ENCODE results near the gene UNC5CL.

The UNC5CL gene

DNA sequence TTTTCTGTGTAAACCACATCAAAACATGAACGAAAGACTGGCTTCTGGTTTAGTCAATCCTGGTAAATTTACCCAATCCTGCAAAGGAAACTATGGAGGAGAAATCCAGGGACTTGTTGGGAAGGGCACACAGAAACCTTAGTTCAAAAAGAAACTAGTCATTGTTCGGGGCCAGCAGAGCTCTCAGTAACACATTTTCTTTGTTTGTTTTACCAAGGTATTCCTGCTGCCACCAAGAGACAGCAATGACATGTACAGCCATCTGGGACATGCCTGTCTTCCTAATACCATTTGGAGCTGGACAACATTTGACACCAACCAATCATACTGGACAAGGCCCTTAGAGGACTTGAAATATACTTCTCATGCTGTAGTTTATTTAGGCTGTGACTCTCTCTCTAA lies 24.9 kb upstream of the UNC5CL start:
- DNase-seq (ENCODE audit: low read depth), result no peak

DNA sequence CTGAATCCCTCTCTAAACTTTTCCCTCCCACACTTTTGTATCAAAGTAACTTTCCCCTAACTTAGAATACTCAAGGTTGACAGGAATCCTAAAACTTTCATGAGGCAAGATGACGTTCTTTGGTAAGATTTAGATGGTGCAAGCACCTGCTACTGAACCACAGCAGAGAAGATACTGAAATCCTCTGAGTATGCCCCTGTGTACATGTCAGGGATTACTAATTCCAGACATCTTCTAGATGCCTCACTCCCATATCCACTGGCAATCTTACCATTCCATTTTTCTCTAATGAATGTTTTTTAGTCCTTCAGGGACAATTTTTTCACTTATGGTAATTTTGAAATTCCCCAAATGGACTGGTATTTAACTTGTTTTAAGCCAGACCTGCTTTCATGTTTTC lies 23.0 kb upstream of the UNC5CL start:
- no peak for DNase-seq (ENCODE audit: low read depth)

DNA sequence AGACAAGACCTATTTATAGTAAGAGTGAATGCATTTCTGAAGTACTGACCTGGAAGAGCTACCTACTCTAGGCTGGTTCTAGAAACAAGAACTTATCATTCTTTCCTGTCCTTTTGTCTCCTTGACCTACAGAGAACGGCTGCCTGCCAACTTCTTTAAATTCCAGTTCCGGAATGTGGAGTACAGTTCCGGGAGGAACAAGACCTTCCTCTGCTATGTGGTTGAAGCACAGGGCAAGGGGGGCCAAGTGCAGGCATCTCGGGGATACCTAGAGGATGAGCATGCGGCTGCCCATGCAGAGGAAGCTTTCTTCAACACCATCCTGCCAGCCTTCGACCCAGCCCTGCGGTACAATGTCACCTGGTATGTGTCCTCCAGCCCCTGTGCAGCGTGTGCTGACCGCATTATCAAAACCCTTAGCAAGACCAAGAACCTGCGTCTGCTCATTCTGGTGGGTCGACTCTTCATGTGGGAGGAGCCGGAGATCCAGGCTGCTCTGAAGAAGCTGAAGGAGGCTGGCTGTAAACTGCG lies 22.2 kb upstream of the UNC5CL start:
- DNase-seq (ENCODE audit: low read depth), result no peak

DNA sequence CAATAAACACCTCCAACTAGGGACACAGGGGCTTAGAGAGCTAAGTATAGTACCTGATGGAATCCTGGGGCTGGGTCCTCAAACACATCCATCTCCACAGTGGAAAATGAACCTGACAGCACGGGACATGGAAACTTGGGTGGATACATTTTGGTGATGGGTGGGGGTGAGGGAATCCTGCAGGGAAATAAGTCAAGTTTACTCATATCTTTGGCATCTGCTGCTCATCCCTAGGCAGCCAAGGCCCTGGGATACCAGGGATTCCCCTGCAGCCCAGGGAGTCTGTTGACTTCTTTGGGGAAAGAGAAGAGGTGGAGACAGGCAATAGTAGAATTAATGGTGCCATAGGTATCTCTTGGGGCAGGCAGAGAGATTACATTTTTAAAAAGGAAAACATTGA lies 20.5 kb upstream of the UNC5CL start:
- no peak for DNase-seq (ENCODE audit: low read depth)

DNA sequence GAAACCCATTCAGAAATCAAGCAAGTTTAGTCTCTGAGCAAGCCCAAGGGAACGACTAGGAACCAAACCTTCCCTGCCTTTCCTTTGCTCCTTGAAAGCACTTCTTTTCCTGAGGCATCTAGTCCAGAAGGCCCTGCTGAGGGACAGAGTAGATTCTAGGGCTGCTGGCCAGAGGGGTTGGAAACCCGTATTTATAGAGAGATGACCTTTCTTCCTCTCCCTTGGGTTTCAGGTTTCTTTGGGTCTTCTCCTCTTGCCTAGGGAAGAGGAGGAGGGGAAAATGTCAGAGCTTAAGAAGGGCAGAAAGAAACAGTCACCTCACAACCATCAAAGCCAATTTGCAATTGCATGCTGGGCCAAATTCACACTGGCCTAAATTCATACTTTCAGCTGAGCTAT lies 19.8 kb upstream of the UNC5CL start:
- DNase-seq (ENCODE audit: low read depth), result no peak

DNA sequence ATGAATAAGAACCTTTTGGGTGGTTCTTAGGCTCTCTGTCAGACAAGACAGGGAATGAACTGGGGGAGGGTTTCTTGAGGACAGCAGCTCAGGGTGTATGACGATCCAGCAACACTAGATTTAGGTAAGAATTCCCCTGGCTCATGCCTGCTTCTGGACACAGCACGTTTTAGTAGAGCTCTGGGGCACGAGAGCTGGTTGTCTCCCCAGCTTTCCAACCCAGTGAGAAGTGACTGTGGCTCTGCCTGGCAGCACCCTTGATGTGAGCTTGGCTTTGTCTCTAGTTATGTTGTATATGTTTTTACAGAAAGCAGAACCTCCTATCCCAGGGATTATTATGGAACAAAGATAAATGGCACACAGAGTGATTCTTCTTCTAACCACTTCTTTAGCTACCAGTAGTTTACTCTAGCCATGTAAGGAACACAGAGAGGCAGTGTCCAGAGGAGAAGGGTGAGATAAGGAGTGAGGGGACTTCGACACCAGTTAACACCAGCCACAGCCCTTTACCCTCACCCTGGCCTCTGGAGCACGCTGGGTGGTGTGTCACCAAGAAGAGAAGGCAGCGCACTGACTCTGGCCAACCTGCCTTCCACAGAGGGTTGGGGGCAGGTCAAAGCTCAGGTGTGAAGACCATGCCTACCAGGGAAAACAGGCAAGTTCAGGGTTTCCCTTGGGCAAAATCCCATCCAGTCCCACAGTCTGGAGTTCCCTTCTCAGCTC lies 17.9 kb upstream of the UNC5CL start:
- DNase-seq (ENCODE audit: low read depth), result no peak

DNA sequence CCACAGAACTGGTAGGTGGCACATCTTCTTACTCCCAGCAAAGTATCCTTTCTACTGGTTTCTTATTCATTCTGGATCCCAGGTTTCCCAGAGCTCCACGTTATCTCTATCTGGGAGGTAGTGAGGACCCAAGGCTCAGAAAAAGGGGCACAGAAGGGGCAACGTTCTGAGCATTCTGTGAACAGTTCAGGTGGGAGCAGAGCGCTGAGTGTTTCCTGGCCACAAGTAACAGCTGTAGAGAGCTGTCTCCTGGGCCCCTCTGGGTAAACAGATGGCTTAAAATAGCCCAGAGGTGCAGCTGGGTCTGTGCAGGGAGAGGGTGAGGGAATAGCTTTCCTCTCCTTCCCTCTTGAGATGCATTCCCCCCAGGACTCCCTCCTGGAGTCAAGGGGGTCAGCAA lies 16.1 kb upstream of the UNC5CL start:
- DNase-seq (ENCODE audit: low read depth), result no peak

DNA sequence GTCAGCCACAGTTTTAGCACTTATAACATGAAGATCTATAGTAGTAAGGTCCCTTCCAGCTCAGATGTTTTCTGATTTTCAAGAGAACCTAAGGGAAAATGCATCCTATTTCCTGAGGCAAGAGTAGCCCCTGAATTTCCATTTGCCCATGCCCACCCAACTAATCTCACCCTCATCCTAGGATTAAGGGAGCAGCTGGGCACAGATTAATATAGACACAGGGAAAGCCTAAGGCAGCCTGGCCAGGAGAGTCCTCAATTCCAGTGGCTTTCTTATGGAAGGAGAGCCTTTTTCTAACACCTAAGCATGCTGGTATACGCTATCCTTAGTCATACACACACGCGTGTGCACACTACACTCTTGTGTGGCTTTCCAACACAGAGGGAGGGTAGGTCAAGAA lies 15.5 kb upstream of the UNC5CL start:
- DNase-seq (ENCODE audit: low read depth), result no peak

DNA sequence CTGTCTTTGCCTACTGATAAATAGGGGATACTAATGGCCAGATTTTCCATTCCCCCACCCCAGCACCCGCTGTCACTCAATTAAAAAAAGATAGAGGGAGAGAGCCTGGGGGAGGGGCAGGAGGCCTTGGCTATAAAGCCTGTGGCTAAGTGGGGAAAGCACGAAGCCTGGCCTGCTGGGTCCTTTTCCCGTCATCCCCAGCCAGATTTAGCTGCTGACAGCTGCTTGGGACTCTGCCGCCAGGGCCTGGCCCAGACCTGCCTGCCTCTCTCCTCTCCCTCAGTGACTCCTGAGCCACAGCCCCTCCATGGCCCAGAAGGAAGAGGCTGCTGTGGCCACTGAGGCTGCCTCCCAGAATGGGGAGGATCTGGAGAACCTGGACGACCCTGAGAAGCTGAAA lies 14.0 kb upstream of the UNC5CL start, which contains the start of gene APOBEC2:
Gene APOBEC2, plus strand, starts transcription at position 162 of the 400 bp plus-strand sequence. Its CDS starts 146 bp downstream, at position 308.
- no peak for DNase-seq (ENCODE audit: low read depth)

DNA sequence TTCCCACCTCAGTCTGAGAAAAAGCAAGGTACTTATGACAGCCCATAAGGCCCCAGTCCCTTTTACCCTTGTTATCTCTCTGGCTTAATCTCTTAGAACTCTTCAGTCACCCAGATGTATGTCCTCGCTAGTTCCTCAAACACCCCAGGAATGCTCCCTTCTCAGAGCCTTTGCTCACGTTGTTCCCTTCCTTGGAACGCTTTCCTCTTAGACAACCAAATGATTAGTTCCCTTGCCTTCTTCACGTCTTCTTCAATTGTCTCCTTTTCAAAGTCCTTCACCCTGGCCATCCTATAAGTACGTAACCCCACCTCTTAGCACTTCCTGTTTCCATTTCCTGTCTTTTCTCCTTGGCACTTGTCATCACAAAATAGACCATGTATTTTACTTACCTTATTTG lies 12.9 kb upstream of the UNC5CL start:
- no peak for DNase-seq (ENCODE audit: low read depth)

DNA sequence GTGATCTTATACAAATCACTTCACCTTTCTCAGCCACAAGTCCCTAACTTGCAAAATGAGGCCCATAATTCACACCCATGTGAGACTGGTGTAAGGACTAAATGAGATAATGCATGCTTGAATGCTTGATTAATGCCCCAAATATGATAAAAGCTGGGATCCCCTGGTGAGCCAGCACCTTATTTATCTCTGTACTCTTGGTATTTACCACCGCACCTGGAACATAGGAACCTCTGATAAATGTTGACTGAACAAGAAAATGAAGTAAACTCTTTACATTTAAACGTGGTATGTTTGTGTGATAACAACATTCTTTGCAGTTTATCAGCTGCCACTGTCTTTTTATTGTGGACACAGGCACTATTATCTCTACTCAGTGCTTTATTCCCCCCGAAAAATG lies 11.5 kb upstream of the UNC5CL start:
- DNase-seq (ENCODE audit: low read depth), result no peak

DNA sequence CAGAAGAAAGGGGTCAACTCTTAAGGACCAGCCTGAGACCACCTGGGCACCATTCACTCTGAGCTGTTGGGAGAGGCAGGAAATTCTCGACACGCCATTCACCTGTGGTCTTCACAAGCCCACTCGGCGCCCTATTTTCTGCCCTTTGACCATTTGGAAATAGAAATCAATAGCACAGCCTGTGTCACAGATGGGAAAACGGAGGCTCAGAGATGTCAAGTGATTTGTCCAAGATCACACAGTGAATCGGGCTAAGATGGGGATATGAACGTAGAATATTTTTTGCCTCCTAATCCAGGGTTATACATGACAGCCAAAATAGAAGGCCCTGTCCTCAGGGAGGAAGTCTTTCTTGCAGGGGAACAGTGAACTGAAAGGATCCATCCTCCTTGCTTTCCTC lies 10.9 kb upstream of the UNC5CL start:
- DNase-seq (ENCODE audit: low read depth), result no peak

DNA sequence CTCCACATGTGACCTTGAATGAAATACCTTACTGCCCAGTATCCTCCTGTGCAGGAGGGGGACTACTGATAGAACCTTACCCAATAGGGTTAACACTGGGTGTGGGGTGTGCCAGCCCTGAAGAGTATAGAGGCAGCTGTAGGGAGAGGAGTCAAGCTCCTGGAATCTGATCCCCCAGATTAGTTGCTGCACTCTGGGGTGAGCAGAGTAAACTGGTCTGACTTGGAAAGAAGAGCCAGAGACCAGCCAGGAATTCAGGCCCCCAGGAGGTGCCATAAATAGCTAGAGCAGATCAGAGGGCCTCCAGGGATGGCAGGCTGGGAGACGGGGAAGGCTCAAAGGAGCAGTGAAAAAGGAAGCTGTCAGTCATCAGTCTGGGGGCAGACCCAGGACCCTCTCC lies 10.5 kb upstream of the UNC5CL start:
- DNase-seq (ENCODE audit: low read depth), result no peak

DNA sequence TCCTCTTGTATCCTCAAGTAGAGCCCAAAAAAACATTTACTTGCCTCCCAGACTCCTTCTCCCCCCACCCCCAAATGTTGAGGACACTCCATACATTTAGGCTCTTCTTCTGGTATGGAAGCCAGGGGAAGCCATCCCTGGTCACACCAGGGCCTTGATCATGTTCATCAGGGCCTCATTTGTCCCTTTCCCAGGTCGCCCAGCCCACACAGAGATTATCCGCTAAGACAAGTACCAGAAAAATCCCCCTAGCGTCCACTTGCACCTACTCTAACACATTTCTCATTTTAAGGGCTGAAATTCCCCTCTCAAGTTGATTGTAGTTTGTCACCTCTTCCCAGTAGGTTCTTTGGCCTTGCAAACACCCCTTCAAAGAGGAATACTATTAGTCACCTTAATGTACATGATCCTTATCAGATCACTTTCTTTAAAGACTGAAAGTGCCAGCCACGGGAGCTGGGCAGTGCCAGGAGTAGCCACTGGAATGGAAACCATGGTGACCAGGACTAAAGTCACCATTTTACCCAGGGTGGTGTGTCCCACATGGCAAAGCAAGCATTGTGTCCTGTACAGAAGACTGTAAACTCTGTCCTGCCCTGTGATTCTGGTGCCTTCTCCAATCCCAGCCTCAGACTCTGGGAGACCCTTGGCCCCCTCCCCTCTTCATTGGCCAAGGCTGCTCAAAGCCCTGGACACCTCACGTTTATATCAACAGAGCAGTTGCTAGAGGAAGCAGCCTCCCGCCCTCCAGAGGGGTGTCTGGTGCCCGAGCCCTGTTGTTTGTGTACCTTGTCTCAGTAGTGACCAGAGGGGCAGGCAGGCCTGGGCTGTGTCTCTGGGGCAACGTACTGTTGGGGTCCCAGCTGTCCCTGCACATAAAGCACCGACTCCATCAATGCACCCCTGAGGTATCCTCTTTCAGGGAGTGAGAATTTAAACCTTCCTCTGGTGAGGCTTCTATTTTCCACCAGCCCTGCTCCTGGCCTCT lies 9.0 kb upstream of the UNC5CL start:
- DNase-seq (ENCODE audit: low read depth), result no peak

DNA sequence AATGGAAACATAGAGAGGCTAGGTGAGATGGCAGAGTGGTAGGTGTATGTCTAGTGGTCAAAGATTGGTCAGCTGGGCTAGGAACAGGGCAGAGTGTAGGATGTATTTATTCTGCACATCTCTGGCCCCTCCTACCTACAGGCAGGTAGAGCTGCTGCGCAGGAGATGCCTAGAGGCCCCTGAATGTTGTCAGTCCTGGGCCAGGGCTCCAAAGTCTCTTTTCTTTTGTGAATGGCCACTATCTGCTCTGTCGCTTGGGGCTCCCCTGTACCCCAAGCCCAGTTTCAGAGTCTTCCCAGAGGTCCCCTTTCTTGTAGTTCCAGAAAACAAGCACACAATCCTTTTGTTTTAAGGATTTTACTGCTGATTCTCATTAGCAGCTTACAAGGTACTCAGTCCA lies 8.3 kb upstream of the UNC5CL start:
- no peak for DNase-seq (ENCODE audit: low read depth)

DNA sequence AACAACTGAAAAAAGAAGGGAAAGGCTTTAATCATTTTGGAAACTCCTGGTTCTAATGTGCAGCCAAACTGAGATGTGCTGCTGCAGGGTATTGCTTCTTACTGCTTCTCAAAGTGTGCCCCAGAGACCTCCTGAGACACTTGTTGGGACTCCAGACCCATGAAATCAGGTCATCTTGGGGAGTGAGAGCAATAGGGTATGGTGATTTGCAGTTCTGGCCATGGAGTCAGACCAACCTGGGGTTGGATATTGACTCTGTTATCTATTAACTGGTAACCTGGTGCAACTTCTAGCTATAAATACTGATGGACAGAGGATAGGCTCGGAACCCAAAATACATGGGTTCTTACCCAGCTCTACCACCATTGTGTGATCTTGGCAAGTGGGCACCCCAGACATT lies 7.1 kb upstream of the UNC5CL start:
- no peak for DNase-seq (ENCODE audit: low read depth)

DNA sequence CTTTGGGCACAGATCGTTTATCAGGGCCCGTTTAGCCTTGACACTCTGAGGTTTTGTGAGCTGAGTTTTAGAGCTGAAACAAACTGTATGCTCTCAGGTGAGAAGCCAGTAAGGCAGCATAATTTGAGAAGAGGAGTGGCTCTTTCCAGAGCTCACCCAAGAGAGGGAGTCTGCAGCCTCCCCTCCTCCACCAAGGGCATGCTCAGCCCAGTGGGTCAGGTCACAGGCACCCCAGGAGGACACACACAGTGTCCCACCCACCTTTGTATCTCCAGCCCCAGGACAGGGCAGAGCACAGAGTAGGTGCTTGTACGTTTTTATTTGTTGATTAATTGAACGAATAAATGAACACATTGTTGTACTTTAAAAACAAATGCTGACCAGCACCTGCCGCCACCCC lies 6.6 kb upstream of the UNC5CL start:
- DNase-seq (ENCODE audit: low read depth), result no peak

DNA sequence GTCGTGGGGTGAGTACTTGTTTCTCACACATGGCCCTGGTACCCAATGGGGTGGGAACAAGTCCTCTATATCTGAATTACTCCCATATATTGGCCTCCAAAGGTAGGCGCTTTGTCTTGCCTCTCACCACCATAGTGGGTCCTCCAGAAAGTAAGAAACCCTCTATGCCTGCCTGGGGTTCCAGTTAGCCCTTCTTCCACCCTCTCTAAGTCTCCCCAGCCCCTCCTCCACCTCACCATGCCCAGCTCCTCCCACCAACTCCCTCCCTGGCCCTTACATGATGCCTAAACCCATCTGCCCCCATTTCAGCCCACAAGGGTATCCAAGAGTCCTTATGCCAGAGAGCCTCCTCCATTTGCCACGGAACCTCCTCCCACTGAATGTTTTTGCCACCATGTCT lies 4.1 kb upstream of the UNC5CL start:
- DNase-seq (ENCODE audit: low read depth), result no peak

DNA sequence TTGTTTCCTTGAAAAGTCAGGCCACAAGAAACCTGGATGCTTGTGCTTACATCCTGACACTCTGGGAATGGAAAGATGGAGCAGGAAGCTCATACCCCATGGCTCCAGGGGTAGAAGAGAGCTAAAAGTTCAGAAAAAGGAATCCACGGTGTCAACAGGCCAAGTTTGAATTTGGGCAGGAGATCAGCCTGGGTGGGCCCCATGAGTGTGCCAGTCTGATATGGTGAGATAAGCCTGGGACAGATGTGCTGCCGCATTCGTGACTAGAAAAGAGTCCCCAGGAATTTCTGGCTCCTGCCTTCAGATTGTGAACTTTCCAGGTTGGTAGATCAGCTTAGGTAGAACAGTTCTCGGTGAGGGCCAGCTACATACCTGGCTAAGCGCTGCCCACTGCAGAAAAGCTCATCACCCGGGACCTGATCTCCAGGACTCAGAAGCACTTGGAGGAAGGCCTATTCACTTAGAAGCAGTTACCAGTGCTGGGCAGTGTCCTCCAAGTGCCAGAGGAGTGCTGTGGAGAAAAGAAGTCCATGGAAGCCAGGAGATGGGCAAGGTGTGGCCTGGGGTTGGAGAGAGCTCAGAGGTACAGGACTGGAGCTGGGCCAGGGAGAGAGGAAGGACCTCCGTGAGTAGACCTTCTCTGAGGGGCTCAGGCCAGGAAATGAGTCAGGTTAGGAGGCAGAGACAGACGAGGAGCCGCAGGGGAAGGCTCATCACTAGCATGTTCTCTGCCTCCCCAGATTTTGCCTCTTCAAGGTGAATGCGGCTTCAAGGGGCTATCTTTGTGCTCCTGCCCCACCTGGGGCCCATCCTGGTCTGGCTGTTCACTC lies 3.4 kb upstream of the UNC5CL start, which contains the start of gene TSPO2:
Gene TSPO2, plus strand, starts transcription at position 242 of the 830 bp plus-strand sequence. Its CDS starts 519 bp downstream, at position 761.
- DNase-seq (ENCODE audit: low read depth), result no peak

DNA sequence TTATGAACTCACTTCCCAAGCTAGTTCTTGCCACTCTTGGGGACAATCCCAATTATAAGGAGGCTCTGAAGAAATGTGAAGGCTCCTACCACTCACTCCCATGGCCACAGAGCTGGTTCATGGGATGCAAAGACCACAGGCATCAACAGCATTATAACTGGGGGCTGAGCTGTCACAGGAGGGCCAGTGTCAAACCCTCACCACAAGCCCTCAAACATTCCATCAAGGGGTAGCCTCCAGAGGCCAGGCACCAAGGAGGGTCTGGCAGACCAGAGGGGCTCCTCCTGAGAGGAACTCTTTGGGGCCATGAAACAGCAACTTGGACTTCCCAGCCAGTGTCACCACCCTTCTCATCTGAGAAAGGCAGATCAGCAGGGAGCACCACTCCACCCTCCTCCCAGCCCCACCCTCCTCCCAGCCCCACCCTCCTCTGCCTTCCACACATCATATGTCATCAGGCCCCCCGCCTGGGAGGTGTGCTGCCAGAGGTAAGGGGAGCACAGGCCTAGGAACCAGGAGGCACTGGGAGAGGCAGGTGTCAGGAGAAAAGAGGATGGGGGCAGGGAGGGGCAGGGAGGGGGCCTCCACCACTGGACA lies 2.0 kb upstream of the UNC5CL start:
- DNase-seq (ENCODE audit: low read depth), result no peak

DNA sequence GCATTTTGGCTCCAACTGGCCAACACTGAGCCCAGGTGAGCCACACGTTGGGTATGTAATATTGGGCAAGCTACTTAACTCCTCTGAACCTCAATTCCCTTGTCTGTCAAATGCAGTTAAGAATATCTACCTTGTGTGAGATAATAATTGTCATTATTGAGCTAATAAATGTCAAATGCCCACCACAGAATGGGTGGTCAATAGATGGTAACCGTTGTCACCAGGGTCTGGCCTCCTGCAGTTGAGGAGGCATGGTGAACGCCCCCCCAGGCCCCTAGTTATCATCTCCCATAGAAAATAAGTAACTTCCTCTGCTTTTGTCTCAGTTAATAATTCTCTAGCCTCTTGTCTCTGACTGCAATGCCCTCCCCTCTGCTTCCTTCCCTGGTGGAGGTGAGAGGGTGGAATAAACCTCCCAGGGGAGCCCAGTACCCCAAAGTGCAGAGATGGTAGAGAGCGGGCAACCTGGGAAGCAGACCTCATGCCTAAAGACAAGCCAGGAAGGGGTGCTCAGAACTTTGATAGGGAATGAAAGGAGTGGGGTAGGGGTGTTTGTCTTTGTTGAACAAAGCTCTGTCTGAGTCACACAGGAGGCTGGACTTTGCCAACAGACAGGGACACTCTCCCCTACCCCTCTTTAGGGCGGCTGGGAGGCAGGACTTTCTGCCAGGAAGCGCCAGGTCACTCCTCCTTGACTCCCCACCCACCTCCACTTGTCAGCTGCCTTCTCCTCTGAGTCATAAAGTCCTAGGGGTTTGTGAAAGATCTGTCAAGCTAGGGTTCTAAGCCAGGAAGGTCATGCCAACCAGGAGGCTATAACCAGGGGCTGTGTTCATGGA lies 1.3 kb upstream of the UNC5CL start:
- no peak for DNase-seq (ENCODE audit: low read depth)
